ENCODE data around the gene ALS2. TPM values are rescaled to one million over a fixed set of nuclear protein-coding genes. Genes with fewer than 3 reads are reported as not detected.
"Not testable (repeated sequence)": the region's sequence is repeated elsewhere in the genome, so short reads cannot be mapped to it uniquely, and the experiment has no call there.

Gene ALS2
- total RNA-seq (2014; rRNA removed; shearing (Covaris generic)): 23.5 and 28.2 TPM in 2 replicates

DNA sequence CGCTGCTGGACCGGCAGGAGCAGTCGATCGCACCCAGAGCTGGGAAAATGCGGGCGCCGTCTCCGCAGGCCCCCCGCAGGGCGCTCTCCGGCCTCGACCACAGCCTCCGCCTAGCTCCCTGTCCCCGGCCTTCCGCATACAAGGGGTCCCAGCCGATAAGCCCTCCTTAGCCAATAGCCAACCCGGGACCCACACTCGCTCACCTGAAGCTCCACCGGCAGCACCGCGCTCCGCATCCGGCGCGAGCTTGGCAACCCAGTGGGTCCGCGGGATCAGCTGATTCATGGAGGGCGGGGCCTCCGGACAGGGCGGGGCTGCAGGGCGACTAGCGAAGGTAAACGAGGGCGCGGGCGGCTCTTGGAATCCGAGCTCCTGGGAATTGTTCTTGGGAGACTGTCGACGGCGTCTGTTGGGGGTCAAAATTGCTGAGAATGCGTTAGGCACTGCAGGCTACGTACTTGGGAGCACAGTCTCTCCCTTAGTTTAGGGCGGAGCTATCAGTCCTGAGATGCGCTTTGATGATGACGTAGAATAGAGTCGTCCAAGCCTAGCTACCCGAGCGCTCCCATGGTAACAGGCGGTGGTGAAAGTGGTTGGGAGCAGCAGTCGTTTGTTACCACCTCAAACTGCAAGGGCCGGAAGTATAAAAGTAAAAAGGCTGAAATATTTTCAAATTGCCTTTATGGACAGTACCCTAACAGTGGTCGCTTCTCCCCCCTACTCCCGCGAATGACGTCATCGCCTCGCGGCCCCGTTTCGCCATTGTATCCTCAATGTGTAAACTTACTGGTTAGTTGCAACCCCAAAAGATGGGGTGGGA lies at the start of gene ALS2:
Gene ALS2, minus strand, starts transcription at position 260 of the 820 bp plus-strand sequence. CDS start 12,048 bp downstream, outside the sequence.
- DNase-seq (ENCODE audit: low read depth): peak; percentile 98

DNA sequence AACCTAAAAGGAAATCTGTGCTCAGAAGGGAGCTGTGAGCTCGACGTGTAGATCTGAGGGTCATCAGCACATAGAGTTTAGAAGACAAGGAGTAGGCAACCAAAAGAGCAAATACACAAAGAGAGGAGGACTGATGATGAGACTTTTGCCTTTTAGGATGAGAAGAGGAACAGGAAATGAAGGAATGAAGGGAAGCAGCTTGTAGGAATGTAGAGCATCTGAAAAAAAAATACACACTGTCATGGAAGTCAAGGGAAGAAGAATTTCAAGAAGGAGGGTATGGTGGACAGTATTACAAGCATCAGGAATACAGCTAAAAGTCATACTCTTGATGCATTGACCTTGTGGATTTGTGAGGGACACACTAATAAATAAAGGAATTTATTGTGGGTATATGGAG lies 47.5 kb upstream of the ALS2 start:
- DNase-seq (ENCODE audit: low read depth): no peak

DNA sequence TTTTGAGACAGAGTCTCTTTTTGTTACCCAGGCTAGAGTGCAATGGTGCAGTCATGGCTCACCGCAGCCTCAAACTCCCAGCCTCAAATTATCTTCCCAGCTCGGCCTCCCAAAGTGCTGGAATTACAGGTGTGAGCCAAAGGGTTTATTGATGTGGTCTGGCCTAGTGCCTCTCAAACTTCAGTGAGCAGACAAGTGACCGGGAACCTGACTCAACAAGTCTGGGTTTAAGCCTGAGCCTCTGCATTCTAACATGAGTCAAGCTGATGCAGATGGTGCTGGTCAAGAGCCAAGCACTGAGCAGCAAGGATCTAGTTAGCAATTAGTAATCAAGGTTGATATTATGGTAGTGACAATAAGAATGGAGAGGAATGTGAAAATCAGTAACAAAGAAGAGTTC lies 46.9 kb upstream of the ALS2 start:
- peak; percentile 62 for DNase-seq (ENCODE audit: low read depth)

DNA sequence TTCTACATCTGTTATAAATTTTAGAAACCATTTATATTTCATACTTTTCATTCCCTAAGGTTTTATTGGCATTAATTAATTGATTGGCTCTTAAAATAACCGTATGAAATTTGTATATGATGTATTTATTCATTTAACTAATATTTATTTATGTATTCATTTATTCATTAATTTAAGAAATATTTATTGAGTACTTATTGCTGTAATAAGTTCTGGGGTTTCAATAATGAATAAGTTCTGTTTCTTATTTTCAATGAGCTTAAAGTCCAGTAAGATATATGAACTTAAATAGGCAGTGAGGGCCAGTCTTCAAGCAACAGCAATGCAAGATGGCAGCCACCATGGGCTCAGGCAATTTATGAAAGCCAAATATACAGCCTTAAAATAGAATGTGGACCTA lies 43.5 kb upstream of the ALS2 start:
- no peak for DNase-seq (ENCODE audit: low read depth)

DNA sequence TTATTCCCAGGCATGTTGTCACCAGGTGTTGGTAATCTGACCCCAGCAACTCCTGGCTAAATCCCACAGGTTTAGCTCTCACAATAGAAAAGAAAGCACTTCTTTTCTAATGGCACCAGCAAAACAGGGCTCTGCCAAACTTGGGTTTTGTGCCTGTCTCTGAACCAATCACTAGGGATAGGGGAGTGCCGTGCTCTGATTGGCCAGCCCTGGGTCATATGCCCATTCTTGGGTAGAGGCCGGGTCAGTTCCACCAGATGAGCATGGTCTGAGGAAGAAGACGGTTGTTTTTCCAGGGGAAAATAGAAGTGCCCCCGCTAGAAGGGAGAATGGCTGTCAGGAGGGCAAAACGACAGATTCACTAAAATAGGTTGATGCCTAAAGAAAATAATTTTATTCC lies 40.3 kb upstream of the ALS2 start:
- DNase-seq (ENCODE audit: low read depth): no peak

DNA sequence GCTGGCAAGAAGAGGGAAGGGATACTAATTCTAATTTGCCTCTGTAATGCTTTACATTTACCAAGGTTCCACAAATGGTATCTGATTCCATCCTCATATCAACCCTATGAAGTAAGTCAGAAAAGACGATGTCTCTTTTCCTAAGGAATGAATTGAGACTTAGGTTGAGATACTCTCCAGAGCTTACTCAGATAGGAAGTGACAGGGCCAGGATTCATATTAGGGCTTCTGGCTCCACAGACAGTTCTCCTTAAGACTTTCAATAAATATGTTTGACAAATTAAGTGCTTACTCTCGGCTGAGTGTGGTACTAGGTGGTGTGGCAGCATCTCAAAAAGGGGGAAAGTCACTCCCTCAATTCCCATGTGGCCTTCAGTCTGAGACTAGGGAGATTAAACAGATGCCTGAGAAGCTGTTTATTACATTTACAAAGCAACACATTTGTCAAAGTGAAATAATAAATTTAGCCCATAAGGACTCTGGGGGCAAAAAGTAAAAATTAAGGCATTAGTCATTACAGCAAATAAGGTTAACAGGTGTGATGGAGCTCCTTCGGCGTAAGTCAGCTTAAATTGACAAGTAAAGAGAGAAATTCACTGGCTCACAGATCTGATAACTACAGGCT lies 39.8 kb upstream of the ALS2 start:
- DNase-seq (ENCODE audit: low read depth): no peak

DNA sequence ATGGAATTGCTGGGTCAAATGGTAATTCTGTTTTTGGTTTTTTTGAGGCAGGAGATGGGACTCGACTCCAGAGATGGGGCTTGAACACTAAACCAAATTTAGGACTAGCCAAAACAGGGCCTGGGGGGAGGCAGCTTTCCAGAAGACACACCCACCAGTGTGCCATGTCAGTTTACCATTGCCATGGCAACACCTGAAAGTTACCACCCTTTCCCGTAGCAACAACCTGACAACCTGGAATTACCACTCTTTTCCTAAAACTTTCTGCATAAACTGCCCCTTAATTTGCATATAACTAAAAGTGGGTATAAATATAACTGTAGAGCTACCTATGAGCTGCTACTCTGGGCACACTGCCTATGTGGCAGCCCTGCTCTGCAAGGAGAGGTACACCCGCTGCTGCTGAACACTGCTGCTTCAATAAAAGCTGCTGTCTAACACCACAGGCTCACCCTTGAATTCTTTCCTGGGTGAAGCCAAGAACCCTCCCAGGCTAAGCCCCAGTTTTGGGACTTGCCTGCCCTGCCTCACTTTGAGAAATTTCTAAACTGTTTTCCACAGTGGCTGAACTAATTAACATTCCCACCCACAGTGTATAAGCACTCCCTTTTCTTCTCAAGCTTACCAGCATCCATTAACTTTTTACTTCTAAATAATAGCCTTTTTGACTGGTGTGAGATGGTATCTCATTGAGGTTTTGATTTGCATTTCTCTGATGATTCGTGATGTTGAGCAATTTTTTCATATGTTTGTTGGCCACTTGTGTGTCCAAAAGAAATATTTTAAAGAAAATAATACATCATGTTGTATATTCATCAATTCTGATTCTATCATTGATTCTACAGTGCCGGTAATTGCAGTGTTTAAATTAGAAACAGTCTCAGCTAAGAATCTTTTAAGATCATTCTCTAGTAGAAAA lies 36.2 kb upstream of the ALS2 start:
- no peak for DNase-seq (ENCODE audit: low read depth)

DNA sequence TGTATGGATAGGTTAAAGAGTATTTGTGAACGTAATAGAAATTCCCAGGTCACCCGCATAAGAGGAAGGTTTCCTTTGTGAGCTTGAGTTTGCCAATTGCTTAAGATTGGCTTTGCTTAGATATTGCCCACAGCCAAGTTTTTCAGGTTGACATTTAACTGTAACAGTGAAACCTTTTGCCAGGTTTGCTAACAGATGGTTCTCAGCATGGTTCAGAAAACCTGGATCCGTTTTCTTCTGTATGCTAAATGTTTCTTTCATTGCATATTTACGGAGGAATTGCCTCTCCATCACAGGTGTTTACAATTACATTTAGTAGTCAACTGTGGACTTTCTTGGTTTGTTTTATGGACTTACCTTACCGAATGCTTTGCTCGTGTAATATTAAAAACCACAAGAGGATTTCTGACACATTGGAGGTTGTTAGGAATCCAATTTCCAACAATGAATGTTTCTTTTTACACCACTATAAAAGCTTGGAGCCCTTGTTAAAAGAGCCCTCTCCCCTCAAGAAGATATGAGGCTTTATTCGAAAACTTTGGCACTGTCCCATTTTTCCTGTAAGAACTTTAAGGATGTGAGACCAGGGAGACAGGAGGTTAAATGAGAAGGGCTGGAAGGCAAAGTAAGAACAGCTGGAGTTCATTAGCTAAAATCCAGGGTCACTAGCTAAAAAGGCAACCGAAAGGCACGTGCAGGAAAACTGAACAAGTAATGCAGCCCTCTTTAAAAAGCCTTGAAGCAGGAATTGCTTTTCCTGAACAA lies 33.4 kb upstream of the ALS2 start:
- DNase-seq (ENCODE audit: low read depth): peak; percentile 40

DNA sequence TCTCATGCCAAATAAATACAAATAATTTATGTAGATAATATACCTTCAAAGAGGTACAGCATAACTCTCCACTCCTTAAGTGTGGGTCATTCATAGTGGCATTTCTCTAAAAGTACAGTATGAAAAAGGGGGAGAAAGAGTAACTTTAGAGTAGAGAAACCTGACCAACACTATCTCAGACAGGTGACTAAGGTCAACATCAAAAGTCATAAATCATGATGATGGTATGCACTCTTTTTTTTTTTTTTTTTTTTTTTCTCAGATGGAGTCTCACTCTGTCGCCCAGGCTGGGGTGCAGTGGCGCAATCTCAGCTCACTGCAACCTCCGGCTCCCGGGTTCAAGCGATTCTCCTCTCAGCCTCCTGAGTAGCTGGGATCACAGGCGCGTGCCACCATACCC lies 29.9 kb upstream of the ALS2 start:
- not testable (repeated sequence) for DNase-seq (ENCODE audit: low read depth)

DNA sequence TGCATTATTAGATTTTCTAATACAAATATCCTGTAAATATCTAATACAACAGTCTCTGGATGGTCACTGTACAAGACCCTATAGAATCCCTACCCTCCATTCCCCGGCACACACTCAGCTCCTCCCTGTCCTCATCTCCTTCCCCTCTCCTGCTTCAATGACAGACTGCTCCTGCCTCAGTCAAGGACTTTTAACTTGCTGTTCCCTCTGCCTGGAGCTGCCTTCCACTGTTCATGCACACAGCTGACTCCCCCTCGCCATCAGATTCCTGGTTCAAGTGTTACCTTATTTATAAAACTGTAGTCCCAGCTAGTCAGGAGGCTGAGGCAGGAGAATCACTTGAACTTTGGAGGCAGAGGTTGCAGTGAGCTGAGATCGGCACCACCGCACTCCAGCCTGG lies 28.9 kb upstream of the ALS2 start:
- DNase-seq (ENCODE audit: low read depth): no peak

DNA sequence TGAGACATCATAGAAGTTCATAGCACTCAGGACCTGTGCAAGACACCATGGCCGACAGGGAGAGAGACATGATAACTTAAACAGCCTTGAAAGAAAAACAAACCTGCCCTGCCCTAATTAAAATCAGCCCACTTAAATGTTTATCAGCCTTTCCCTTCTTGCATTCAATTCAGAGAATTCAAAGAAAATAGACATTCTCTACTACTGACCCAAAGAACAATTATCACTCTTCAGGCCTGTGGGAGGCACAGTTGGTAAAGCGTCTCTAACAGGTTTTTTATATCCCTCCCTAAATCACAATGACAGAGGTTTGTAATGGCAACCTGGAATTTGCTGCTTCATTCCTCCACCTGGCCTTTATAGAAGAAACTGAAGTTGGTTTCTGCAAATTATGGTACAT lies 27.3 kb upstream of the ALS2 start:
- DNase-seq (ENCODE audit: low read depth): peak; percentile 12

DNA sequence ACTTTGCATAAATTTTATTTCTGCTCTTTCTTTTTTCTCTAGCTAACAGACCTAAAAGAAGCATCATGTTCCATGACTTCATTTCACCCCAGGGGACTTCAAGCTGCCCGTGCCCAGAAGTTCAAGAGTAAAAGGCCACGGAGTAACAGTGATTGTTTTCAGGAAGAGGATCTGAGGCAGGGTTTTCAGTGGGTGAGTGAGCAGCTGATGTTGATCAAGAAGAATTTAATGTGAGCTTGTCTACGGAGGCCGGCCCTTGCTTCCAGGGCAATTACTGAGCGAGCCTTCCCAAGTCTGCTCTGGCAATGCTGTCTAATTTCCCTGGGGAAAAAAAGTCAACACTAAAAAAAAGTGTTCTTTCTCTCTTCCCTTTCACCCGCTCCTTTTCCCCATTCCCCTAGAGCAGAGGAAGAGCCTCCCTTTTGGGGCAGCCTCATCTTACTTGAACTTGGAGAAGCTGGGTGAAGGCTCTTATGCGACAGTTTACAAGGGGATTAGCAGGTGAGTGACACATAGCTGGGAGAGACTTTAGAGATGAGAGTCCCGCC lies 26.8 kb upstream of the ALS2 start:
- peak; percentile 81 for DNase-seq (ENCODE audit: low read depth)

DNA sequence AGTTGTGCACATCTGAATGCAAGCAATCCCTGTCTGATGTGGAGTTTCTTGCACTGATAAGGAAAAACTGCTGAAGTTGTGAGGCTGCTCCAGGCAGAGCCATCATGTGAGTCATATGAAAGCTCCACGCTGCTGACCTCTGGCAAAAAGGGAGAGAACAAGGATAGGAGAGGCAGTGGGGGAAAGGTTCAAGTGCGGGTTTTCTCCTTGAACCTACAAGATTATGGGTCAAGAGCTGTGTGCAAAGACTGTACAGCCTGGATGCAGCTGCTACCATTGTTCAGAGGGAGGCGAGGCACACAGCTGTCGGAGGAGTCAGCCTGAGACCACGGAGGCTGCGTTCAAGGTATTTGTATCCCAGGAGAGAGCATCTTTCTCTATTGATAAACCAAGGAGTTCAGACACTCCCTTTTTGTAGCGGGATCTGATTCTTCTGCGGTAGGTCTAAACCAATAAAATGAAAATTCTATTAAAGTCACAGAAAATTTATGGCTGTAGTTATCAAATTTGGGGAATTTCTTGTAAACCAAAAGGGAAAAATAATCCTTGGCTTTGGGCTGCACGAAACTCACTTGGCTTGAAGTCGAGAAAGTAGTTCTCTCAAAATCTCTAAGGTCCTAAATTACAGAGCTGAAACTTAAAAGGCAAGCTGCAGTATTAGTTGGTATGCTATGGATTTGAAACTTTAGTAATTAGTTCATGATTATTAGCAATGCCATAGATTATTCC lies 25.9 kb upstream of the ALS2 start, which contains the start of gene CDK15:
Gene CDK15, plus strand, starts transcription at position 96 of the 729 bp plus-strand sequence. Its CDS starts 128 bp downstream, at position 224.
- DNase-seq (ENCODE audit: low read depth): peak; percentile 72

DNA sequence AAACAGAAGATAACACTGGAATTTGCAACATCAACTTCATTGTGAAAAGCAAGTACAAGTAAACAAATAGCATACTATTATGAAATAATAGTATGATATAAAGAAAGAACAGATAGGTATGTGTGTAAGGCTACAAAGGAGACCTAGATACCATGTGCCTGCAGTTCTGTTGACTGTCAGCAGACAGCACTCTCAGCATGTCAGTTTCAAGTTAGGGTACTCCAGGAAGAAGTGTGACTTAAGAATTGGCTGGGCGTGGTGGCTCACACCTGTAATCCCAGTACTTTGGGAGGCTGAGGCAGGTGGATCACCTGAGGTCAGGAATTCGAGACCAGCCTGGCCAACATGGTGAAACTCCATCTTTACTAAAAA lies 18.2 kb upstream of the ALS2 start:
- peak; percentile 67 for DNase-seq (ENCODE audit: low read depth)

DNA sequence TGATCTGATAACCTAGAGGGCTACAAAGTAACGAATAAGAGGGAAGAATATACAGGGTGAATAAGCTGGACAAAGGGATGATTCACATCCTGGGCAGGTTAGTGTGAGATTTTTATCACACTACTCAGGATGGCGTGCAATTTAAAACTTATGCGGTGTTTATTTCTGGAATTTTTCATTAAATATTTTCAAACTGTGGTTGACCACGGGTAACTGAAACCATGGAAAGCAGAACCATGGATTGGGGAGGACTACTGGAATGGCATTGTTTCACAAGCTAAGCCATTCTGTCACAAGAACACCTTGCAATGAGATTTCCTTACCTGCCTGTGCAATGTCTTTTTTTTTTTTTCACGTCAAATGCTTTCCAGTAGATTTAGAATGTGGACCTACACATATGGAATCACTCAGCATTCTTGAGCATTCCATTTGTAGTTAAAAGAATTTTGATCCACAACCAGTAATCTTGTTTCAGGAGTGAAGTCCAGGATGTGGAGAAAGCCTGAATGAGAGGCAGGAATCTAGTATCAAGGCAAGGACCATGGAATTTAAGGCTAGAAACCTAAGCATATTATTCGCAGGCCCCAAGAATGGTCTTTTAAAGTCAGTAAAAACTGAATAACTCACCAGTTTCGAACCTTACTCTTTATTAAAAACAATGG lies 17.6 kb upstream of the ALS2 start:
- DNase-seq (ENCODE audit: low read depth): peak; percentile 96

DNA sequence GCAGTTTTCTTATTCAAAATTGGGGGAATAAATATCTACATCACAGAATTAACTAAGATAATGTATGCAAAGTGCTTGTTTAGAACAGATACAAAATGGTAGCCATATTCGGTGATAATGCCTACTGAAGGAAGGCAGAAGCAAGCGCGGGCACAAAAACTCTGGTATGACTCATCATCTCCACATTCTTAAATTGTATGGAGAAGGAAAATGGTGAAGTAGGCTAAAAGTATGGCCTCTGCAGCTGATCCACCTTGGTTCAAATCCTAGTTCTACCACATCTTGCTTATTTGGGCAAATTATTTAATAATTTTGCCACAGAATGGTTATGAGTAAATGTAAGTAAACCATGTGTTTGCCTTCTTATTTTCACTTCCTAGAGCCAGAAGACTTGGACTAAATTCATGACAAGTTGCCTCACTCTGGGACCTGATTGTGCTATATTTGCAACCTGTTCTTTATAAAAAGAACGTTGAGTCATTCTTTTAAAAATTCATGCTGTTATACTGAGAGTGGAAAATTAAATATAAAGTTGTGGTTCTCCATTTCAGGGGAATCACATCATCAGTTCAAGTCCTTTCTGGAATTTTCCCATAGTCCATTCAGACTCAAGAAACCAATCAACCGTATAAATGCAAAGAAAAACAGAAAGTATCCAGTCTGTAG lies 16.6 kb upstream of the ALS2 start:
- DNase-seq (ENCODE audit: low read depth): peak; percentile 88

DNA sequence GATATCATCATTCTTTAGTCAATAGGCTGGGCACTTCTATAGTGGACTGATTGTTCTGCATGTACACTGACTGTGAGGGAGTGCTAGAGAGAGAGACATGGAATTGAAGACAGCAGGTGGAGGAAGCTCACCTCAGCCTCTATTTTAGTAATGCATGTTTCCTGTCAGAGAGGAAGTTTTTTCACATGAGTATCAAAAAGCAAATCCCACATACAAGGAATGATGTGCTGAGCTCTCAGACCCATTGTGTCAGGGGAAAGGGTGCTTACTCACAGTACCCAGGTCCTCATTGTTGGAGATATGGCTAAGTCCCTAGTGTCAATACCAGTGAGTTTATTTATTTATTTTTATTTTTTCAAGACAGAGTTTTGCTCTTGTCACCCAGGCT lies 15.7 kb upstream of the ALS2 start:
- DNase-seq (ENCODE audit: low read depth): peak; percentile 26

DNA sequence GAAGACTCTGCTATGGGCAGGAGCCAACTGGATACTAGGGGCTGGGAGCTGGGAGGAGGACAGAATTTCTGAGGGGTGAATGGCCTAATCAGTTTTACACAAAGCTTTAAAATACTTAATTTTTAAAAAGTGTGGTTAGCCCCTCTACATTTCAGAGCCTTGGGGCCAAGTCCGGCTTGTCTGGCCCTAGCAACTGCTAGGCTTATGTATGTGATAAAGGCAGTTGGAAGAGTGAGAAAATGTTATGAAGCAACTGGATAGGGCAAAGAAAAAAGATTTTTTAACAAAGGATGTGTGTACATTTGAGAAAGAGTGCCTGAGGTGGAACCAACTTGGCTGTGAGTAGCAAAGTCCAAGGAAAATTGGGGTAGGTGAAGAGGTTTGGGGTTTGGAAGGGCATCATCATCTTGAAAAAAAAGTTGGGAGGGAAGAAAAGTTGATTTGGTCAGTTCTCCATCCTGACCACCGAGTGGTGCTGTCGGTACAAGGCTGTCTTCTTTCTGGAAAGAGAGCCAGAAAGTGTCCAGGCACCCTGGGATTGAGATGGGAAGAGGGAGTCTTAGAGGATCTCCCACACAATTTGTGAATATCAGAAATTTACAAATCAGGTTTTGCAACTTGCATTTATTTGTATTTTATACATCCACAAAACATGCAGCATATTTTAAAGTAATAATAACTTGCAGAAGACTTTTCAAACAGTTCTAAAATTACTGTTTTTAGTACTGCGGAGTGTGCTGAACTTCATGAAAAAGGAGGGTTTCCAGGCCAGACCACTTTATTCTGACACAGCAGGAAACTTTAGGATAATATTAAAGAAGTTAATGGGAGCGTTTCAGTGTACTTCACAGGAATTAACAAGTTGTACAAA lies 15.1 kb upstream of the ALS2 start:
- DNase-seq (ENCODE audit: low read depth): peak; percentile 68

Measured in M059J (cell line).